ENCODE data around the gene TMEM132D.
"Not testable (repeated sequence)": the region's sequence is repeated elsewhere in the genome, so short reads cannot be mapped to it uniquely, and the experiment has no call there.

TMEM132D gene

DNA sequence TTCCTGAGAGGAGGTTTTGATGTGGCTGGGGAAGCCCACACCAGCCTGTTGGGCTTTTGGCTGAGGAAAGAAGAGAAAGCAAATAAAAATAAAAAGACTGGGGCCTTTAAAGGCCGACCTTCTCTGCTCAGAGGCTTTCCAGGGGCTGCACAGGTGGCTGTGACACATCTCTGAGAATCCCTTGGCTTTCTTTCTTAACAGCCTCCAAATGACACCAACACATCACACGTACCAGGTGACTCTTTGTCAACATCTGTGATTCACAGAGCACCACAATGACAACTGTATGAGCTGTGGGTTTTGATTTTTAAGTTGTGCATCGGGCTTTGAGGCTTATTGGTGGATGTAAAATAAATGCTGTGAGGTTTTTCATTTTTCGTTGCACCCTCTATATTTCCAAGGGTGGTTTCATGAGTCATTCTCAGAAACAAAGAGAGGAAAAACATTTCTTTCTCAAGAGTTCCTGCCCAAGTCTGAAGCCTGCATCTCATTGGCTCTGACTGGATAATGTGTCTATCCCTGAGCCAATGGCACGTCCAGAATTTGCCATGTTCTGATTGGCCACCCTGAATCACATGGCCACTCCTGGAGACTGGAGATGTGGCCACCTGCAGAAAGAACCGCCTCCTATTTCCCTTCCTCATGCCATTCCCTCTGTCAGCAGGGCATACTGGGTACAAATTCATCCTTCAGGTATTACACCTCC lies 701.6 kb downstream of the TMEM132D start:
- DNase-seq (ENCODE audit: low read depth) = no peak
- H3K4me3 ChIP-seq (ENCODE audit: low read length) = no peak overlapping the region

DNA sequence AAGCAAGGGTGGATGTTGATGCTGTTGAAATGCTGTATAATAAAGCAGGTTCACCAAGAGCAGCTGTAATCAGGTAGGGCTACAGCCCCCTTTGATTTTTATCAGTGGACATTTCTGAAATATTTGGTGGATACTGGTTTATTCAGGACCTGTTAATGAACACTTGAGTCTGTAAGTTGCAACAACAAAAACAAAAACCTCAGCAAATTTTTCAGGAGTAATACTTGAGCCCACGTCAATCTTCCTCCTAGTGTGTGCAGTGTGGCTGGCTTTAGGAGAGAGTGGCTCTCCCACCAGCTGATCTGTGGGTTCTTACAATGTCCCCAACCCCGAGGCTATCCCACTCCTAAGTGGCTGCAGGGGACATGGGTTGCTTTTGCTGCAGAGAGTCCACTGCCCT lies 702.8 kb downstream of the TMEM132D start:
- no peak overlapping the region for H3K4me3 ChIP-seq (ENCODE audit: low read length)
- TF ChIP-seq, protein P1, sequence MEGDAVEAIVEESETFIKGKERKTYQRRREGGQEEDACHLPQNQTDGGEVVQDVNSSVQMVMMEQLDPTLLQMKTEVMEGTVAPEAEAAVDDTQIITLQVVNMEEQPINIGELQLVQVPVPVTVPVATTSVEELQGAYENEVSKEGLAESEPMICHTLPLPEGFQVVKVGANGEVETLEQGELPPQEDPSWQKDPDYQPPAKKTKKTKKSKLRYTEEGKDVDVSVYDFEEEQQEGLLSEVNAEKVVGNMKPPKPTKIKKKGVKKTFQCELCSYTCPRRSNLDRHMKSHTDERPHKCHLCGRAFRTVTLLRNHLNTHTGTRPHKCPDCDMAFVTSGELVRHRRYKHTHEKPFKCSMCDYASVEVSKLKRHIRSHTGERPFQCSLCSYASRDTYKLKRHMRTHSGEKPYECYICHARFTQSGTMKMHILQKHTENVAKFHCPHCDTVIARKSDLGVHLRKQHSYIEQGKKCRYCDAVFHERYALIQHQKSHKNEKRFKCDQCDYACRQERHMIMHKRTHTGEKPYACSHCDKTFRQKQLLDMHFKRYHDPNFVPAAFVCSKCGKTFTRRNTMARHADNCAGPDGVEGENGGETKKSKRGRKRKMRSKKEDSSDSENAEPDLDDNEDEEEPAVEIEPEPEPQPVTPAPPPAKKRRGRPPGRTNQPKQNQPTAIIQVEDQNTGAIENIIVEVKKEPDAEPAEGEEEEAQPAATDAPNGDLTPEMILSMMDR (conservative IDR thresholded peaks at IDR 0.05; ENCODE audit: low read depth, low read length) = no peak
- no peak for DNase-seq (ENCODE audit: low read depth)

More for the DNA sequence above, 701.6 kb downstream of the TMEM132D start:
- TF ChIP-seq, protein P1 (conservative IDR thresholded peaks at IDR 0.05; ENCODE audit: low read depth, low read length) = no peak

DNA sequence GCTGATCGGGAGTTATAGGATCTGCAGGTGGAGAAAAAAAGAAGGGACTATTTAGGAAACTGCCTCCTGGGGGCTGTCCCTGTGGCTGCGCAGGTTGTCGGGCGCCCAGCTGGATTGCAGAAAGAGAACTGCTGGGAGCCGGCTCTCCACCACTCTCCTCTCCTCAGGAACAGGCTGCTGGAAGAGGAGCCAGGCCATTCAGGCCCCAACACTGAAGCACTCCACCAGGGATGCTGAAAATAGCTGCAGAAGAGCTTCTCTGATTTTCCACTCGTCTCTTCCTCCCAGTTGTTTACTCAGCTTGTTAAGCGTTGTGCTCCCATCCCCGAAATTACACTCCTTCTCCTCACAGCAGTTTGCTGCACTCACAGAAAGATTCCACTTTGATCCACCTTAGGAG lies 703.2 kb downstream of the TMEM132D start:
- TF ChIP-seq, protein P1 (conservative IDR thresholded peaks at IDR 0.05; ENCODE audit: low read depth, low read length) = no peak
- DNase-seq (ENCODE audit: low read depth) = no peak
- H3K4me3 ChIP-seq (ENCODE audit: low read length) = no peak overlapping the region

DNA sequence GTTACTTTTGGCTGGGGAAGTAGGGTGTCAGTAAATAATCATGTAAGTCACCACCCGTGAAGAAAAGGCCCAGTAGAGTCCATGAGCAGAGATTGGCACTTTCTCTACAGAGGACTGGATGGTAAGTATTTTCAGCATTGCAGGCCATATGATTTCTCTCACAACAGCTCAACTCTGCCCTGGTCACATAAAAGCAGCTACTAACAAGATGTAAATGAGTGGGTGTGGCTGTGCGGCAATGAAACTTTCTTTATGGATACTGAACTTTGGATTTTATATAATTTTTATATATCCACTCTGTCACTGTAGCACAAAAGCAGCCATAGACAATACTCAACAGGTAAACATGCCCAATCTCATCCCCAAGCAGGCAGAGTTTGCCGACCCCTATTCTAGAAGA lies 706.9 kb downstream of the TMEM132D start:
- TF ChIP-seq, protein P1 (conservative IDR thresholded peaks at IDR 0.05; ENCODE audit: low read depth, low read length) = no peak
- H3K4me3 ChIP-seq (ENCODE audit: low read length) = no peak overlapping the region
- DNase-seq (ENCODE audit: low read depth) = no peak

DNA sequence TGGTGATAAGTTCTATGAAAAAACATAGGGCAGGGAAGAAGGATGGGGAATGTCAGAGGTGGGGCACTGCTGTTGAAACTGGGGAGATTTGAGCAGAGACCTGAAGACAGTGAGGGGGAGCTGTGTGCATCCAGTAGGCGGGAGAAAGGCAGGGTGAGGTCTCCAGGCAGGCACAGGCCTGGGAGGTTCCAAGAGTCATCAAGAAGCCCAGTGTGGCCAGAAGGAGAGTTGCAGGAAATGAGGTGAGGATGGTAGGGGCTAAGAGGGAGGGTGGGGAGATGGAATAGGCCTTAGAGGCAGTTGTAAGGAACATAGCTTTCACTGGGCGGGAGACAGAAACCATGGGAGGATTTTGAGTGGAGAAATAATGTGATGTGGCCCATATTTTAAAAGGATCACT lies 708.7 kb downstream of the TMEM132D start:
- H3K4me3 ChIP-seq (ENCODE audit: low read length) = no peak overlapping the region
- TF ChIP-seq, protein P1 (conservative IDR thresholded peaks at IDR 0.05; ENCODE audit: low read depth, low read length) = no peak
- DNase-seq (ENCODE audit: low read depth) = no peak

DNA sequence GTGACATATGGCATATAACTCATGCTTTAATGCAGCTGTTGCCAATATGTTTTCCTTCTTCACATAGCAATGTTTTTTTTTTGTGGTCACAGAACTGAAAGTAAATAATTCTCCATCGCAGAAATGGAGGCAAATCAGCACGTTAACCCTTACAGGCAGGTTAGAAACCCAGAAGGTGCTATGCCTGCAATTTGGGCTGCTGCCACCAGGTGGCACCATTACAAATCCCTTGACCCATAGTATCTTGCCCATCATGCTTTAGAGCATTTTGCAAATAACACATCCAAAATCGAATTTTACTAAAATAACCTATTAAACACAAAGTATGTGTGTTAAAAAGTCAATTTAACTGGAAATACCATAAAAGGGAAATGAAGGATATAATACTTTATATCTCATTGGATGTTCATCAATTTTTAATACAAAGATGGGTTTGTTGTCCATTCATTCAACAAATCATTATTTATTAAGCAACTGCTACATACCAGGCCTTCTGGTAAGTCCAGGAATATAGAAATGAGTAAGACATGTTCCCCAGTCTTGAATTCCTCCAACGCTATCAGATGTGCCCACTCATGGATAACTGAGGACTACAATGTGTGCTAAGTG lies 710.5 kb downstream of the TMEM132D start:
- H3K4me3 ChIP-seq (ENCODE audit: low read length) = no peak overlapping the region
- no peak for DNase-seq (ENCODE audit: low read depth)
- TF ChIP-seq, protein P1 (conservative IDR thresholded peaks at IDR 0.05; ENCODE audit: low read depth, low read length) = peak; percentile 81

DNA sequence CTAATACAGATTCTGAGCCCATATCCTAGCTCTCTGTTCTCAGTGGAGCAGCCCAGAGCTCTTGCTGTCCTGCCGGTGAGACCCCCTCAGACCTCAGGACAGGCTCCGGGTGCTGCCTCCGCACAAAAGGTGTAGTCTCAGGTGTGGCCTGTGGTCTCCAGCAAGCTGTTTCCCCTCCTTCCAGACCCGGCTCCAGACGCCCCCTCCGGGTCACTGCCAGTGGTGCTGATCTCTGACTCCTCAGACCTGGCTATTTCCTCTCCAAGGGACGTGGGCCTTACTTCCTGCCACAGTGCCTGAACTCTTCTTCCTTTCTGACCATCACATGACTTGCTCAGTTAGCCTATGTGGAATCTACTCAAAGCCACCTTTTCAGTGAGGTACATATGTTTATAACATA lies 713.0 kb downstream of the TMEM132D start:
- TF ChIP-seq, protein P1 (conservative IDR thresholded peaks at IDR 0.05; ENCODE audit: low read depth, low read length) = no peak
- no peak for DNase-seq (ENCODE audit: low read depth)

DNA sequence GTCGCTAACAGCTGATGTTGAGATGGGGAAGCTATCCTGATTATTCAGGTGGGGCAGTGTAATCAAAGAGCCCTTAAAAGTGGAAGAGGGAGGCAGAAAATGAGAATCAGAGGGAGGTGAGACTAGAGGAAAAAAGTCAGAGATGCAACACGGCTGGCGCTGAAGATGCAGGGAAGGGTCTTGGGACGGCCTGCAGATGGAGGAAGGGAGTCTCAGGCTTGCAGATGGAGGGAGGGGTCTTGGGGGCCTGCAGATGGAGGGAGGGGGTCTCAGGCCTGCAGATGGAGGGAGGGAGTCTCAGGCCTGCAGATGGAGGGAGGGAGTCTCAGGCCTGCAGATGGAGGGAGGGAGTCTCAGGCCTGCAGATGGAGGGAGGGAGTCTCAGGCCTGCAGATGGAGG lies 713.9 kb downstream of the TMEM132D start:
- H3K4me3 ChIP-seq (ENCODE audit: low read length); DNase-seq (ENCODE audit: low read depth): not testable (repeated sequence)

More for the DNA sequence above, 713.0 kb downstream of the TMEM132D start:
- no peak overlapping the region for H3K4me3 ChIP-seq (ENCODE audit: low read length)

All from retinal pigment epithelial cell (primary cell).